NCI-H69 (cell line): ENCODE measurements around the gene TPCN2.

Experiments
- DNase-seq: peaks from one replicate; lab custom pipeline; 2025; lab: John Stamatoyannopoulos, UW

Gene TPCN2

GRCh38 chr11:69151836-69152235, 103.1 kb downstream of the TPCN2 start:
- DNase-seq, result no peak

- DNase-seq, result no peak
Measured at GRCh38 chr11:69152733-69153421, 104.1 kb downstream of the TPCN2 start.

- DNase-seq, result no peak
Measured at GRCh38 chr11:69153661-69154060, 104.9 kb downstream of the TPCN2 start.

GRCh38 chr11:69154211-69154913, 105.6 kb downstream of the TPCN2 start:
- DNase-seq, result no peak

GRCh38 chr11:69154938-69155301, 106.2 kb downstream of the TPCN2 start:
- no peak for DNase-seq

- DNase-seq, result no peak
Measured at GRCh38 chr11:69155302-69156234, 106.8 kb downstream of the TPCN2 start, which contains the start of gene SMIM38. Gene SMIM38, plus strand, starts transcription at chr11:69155935. Its CDS starts 1,912 bp downstream, at chr11:69157847.

GRCh38 chr11:69156235-69156639, 107.5 kb downstream of the TPCN2 start:
- no peak for DNase-seq

- no peak for DNase-seq
Measured at GRCh38 chr11:69156673-69157155, 108.0 kb downstream of the TPCN2 start.

- peak; percentile 69 for DNase-seq
Measured at GRCh38 chr11:69157156-69157821, 108.6 kb downstream of the TPCN2 start.

GRCh38 chr11:69157822-69158231, 109.1 kb downstream of the TPCN2 start:
- no peak for DNase-seq

- no peak for DNase-seq
Measured at GRCh38 chr11:69158301-69159149, 109.8 kb downstream of the TPCN2 start.

GRCh38 chr11:69159150-69159852, 110.6 kb downstream of the TPCN2 start:
- no peak for DNase-seq

GRCh38 chr11:69160296-69161116, 111.8 kb downstream of the TPCN2 start:
- DNase-seq, result no peak

GRCh38 chr11:69161117-69161407, 112.3 kb downstream of the TPCN2 start:
- DNase-seq, result no peak

GRCh38 chr11:69162505-69162904, 113.8 kb downstream of the TPCN2 start:
- DNase-seq, result no peak

GRCh38 chr11:69163842-69164241, 115.1 kb downstream of the TPCN2 start:
- no peak for DNase-seq

GRCh38 chr11:69164824-69165223, 116.1 kb downstream of the TPCN2 start:
- DNase-seq, result no peak

- DNase-seq, result no peak
Measured at GRCh38 chr11:69165775-69166174, 117.0 kb downstream of the TPCN2 start.
